HCT116 (cell line): ENCODE measurements around the gene GNG7.

ENCODE experiments used
- CTCF ChIP-seq, 3 experiments: fragments of 200-600 bp in 1 of 3; sonication (generic) in 1 of 3; IDR thresholded peaks in 2 of 3; conservative IDR thresholded peaks in 1 of 3; 2 replicates each; pipeline ENCODE4 v1.5.1; 2012 to 2017; ENCODE audit warnings: low read depth in 2 of 3, low read length in 2 of 3, antibody characterized with exemption in 1 of 3, borderline replicate concordance in 1 of 3, control low read depth in 1 of 3, mild to moderate bottlenecking in 1 of 3, mixed read lengths in 1 of 3, mixed run types in 1 of 3, moderate library complexity in 1 of 3; ENCODE audit not compliant: insufficient read depth in 1 of 3
- EZH2phosphoT487 ChIP-seq: fragments of 200-600 bp; IDR thresholded peaks from 2 replicates; pipeline ENCODE4 v1.6.1; 2018; ENCODE audit warnings: antibody characterized with exemption, borderline replicate concordance
- JUND ChIP-seq: IDR thresholded peaks from 2 replicates; pipeline ENCODE4 v1.6.1; 2012
- POLR2A ChIP-seq: IDR thresholded peaks from 2 replicates; pipeline ENCODE4 v1.7.0; 2011; ENCODE audit warnings: borderline replicate concordance; ENCODE audit not compliant: insufficient read depth, insufficient read length; ENCODE audit errors: extremely low read depth
- SIN3A ChIP-seq: IDR thresholded peaks from 2 replicates; pipeline ENCODE4 v1.6.1; 2012; ENCODE audit warnings: low read depth
- SP1 ChIP-seq: IDR thresholded peaks from 2 replicates; pipeline ENCODE4 v1.6.1; 2012; ENCODE audit warnings: low read depth
- ZFX ChIP-seq: fragments of 450-650 bp; IDR thresholded peaks from 2 replicates; pipeline ENCODE4 v1.6.1; 2017

GRCh38 chr19:2475702-2476450 is 226.6 kb downstream of the GNG7 start, which contains the start of gene GADD45B:
- TF ChIP-seq ZFX = no peak
- peak; percentile 100 for TF ChIP-seq POLR2A
- peak; percentile 25 for TF ChIP-seq JUND
- TF ChIP-seq EZH2phosphoT487 = no peak
- TF ChIP-seq CTCF (IDR thresholded peaks at IDR 0.05 in 2 of 3, conservative IDR thresholded peaks at IDR 0.05 in 1 of 3; ENCODE audit: borderline replicate concordance in 1 of 3, insufficient read depth in 1 of 3, low read depth in 2 of 3, low read length in 2 of 3) = no peak
- peak; percentile 98 for TF ChIP-seq SIN3A
- peak; percentile 87 for TF ChIP-seq SP1
